Body of pancreas (tissue), 4 donors: ENCODE results near the gene RNF169. TPM values are rescaled to one million over a fixed set of nuclear protein-coding genes. Genes with fewer than 3 reads are reported as not detected.
"Not testable (repeated sequence)": the region's sequence is repeated elsewhere in the genome, so short reads cannot be mapped to it uniquely, and the experiment has no call there.

ENCODE experiments used
- ATAC-seq: fragments of 150-250 bp; one replicate; pipeline ENCODE4 v1.9.1; 2016
- DNase-seq, 4 donors: peaks; one replicate each; pipeline ENCODE4 v3.0.0-alpha.2; 2019
- H3K27ac ChIP-seq, 4 donors: fragments of 200-600 bp; sonication (generic); 1 replicate in 3 of 4; 2 replicates in 1 of 4; pipeline versions ENCODE4 v1.5.1 to v1.6.1; 2016 to 2019; ENCODE audit warnings: mild to moderate bottlenecking in 1 of 4, mixed read lengths in 1 of 4, moderate library complexity in 1 of 4
- H3K27me3 ChIP-seq, 2 donors: fragments of 200-600 bp; sonication (generic); one replicate each; pipeline ENCODE4 v1.6.0; 2016; ENCODE audit warnings: mild to moderate bottlenecking in 1 of 2
- H3K36me3 ChIP-seq, 2 donors: fragments of 200-600 bp; sonication (generic); replicated peaks in 1 of 2; 2 replicates each; pipeline ENCODE4 v1.5.1; 2016; ENCODE audit warnings: low read depth in 2 of 2; ENCODE audit not compliant: insufficient read depth in 1 of 2
- H3K4me1 ChIP-seq: fragments of 200-600 bp; sonication (generic); one replicate; pipeline ENCODE4 v1.6.0; 2016
- H3K4me3 ChIP-seq, 2 donors: fragments of 200-600 bp; sonication (generic); 1 replicate in 1 of 2; 2 replicates in 1 of 2; pipeline ENCODE4 v1.5.1; 2016 to 2019
- H3K9me3 ChIP-seq, 3 donors: fragments of 200-600 bp; sonication (generic); 1 replicate in 2 of 3; 2 replicates in 1 of 3; pipeline ENCODE4 v1.5.1; 2016
- POLR2A ChIP-seq, 3 donors: fragments of 450-650 bp; IDR thresholded peaks; one replicate each; pipeline ENCODE4 v1.6.1; 2016; ENCODE audit warnings: antibody characterized with exemption in 3 of 3, mild to moderate bottlenecking in 2 of 3
- WGBS, 2 donors: methylation state at CpG; one replicate each; pipeline ENCODE4 v1.1.5; 2017; 5-methylcytosine and 5-hydroxymethylcytosine counted together
- intact Hi-C: fragments of 100-400 bp; cut with DNase I; formaldehyde crosslinking; loops from one replicate; pipeline ENCODE4 v1.15.1; 2023
- total RNA-seq, 2 donors: library from RNA; depleted of rRNA; stranded (reverse); fragments of >200 nt; gene quantifications; one replicate each; pipeline ENCODE4 v1.1.0, GENCODE V29; 2016
- TF ChIP-seq, protein P1 (sequence below), 7 experiments: fragments of 450-650 bp in 4 of 7; fragments of 200-600 bp in 3 of 7; sonication (generic) in 3 of 7; IDR thresholded peaks; one replicate each; pipeline ENCODE4 v1.5.1; 2016 to 2019; ENCODE audit warnings: antibody characterized with exemption in 7 of 7

Gene RNF169
- total RNA-seq, 2 donors from 2014 or later: 10.2 to 15.0 TPM

DNA sequence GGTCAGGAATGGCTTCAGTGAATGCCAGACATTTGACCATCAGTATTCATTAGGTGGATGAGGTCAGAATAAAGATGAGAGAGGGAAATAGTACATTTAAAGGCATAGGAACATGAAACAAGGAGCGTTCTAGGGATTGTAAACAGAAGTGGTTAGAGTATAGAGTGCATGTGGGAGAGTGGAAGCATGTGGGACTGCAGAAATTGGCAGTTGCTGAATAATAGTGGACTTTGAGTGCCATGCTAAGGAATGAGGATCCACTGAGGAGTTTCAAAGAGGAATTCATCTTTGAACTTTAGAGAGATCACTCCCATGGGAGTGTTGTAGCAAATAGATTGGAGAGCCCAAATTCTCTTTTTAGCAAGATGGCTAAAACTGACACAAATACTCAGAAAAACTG is 7.9 kb downstream of the RNF169 start:
- TF ChIP-seq, protein P1, sequence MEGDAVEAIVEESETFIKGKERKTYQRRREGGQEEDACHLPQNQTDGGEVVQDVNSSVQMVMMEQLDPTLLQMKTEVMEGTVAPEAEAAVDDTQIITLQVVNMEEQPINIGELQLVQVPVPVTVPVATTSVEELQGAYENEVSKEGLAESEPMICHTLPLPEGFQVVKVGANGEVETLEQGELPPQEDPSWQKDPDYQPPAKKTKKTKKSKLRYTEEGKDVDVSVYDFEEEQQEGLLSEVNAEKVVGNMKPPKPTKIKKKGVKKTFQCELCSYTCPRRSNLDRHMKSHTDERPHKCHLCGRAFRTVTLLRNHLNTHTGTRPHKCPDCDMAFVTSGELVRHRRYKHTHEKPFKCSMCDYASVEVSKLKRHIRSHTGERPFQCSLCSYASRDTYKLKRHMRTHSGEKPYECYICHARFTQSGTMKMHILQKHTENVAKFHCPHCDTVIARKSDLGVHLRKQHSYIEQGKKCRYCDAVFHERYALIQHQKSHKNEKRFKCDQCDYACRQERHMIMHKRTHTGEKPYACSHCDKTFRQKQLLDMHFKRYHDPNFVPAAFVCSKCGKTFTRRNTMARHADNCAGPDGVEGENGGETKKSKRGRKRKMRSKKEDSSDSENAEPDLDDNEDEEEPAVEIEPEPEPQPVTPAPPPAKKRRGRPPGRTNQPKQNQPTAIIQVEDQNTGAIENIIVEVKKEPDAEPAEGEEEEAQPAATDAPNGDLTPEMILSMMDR (IDR thresholded peaks at IDR 0.05): no peak
- no peak for TF ChIP-seq POLR2A (IDR thresholded peaks at IDR 0.05)
- H3K27me3 ChIP-seq: no peaks in the 10 kb centered on the region

GRCh38 chr11:74766905-74767304 is 18.3 kb downstream of the RNF169 start:
- TF ChIP-seq, protein P1 (IDR thresholded peaks at IDR 0.05): no peak
- no peak for TF ChIP-seq POLR2A (IDR thresholded peaks at IDR 0.05)
- DNase-seq: no peak
- Histone ChIP-seq H3K27me3 (no peaks in the 10 kb centered on the region), H3K4me1 (no peaks in the 10 kb centered on the region), H3K9me3 (no peaks in the 10 kb centered on the region), H3K27ac (no peak overlapping the region), H3K4me3 (no peak overlapping the region), H3K36me3 (no peaks in the 10 kb centered on the region)
- intact Hi-C loops: no loop called here
- WGBS, 2 donors: 92 to 100% methylated on average over 1 of the region's 1 CpG
- no peak for ATAC-seq

More for the DNA sequence above, 7.9 kb downstream of the RNF169 start:
- intact Hi-C loops: no loop called here
- H3K9me3 ChIP-seq: no peaks in the 10 kb centered on the region
- H3K27ac ChIP-seq: no peak overlapping the region
- H3K36me3 ChIP-seq: no peaks in the 10 kb centered on the region
- H3K4me1 ChIP-seq: peaks cover 30% of the 10 kb centered on the region
- WGBS, 2 donors: 83 to 95% methylated on average over 1 of the region's 1 CpG
- H3K4me3 ChIP-seq: no peak overlapping the region
- DNase-seq (no peak), ATAC-seq (no peak)

DNA sequence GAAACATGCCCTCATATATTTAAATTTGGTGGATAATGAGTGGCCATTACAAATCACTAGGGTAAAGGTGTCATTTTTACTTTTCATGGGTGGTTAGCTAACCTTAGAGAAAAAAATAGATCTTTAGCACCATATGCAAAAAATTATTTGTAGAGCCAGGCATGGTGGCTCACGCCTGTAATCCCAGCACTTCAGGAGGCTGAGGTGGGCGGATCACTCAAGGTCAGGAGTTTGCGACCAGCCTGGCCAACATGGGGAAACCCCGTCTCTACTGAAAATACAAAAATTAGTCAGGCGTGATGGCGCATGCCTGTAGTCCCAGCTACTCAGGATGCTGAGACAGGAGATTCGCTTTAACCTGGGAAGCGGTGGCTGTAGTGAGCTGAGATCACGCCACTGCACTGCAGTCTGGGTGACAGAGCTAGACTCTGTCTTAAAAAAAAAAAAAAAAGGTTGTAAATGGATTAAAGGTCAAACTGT is 19.6 kb downstream of the RNF169 start:
- H3K27me3 ChIP-seq, H3K27ac ChIP-seq, H3K4me3 ChIP-seq, intact Hi-C loops, ATAC-seq, DNase-seq, H3K36me3 ChIP-seq, H3K9me3 ChIP-seq: not testable (repeated sequence)
- peaks cover 12% of the 10 kb centered on the region for H3K4me1 ChIP-seq
- 92 to 96% methylated on average over 9 of the region's 9 CpGs for WGBS, 2 donors

DNA sequence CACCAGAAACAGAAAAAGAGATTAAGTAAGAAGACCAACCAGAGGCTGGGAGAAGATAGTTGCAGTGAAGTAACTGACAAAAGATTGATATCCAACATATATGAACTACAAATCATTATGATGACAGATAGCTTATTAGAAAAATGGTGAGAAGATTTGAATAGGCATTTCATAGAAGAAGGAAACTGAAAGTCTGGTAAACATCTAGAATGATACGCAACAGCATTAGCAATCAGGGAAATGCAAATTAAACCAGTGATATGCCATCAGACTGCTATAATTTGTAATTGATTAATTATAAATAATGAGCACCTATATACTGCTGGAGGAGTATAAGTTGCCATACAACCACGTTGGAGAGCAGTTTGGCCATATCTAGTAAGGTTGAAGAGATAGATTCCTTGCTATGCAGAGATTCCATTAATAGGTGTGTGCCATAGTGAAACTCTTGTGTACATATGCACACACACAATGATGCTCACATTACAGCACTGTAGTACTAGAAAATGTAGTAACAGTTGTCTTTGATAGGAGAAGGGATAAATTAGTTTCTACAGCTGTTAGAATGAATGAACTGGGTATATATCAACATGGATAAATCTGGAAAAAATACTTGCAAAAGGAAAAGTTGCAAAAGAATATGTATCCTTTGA is 20.5 kb downstream of the RNF169 start:
- WGBS, 2 donors: 65 to 82% methylated on average over 2 of the region's 2 CpGs
- Histone ChIP-seq H3K4me1 (peaks cover 15% of the 10 kb centered on the region), H3K27me3 (no peaks in the 10 kb centered on the region), H3K36me3 (no peaks in the 10 kb centered on the region), H3K9me3 (no peaks in the 10 kb centered on the region), H3K4me3 (no peak overlapping the region), H3K27ac (no peak overlapping the region)
- intact Hi-C loops: no loop called here
- ATAC-seq: no peak
- TF ChIP-seq POLR2A (IDR thresholded peaks at IDR 0.05): no peak
- TF ChIP-seq, protein P1 (IDR thresholded peaks at IDR 0.05): no peak
- DNase-seq: no peak

GRCh38 chr11:74770456-74770855 is 21.8 kb downstream of the RNF169 start:
- Histone ChIP-seq H3K4me3 (no peak overlapping the region), H3K9me3 (no peaks in the 10 kb centered on the region), H3K4me1 (peaks cover 15% of the 10 kb centered on the region), H3K27me3 (no peaks in the 10 kb centered on the region), H3K36me3 (no peaks in the 10 kb centered on the region), H3K27ac (no peak overlapping the region)
- TF ChIP-seq, protein P1 (IDR thresholded peaks at IDR 0.05): no peak
- no peak for TF ChIP-seq POLR2A (IDR thresholded peaks at IDR 0.05)
- WGBS, 2 donors: 73 to 78% methylated on average over 5 of the region's 5 CpGs
- intact Hi-C loops: no loop called here
- DNase-seq (no peak), ATAC-seq (no peak)
